Measurements from ENCODE around the gene BICDL2. TPM values are rescaled to one million over a fixed set of nuclear protein-coding genes. Genes with fewer than 3 reads are reported as not detected.

Gene BICDL2
- total RNA-seq, 1 experiment from 2014 or later: not detected

DNA sequence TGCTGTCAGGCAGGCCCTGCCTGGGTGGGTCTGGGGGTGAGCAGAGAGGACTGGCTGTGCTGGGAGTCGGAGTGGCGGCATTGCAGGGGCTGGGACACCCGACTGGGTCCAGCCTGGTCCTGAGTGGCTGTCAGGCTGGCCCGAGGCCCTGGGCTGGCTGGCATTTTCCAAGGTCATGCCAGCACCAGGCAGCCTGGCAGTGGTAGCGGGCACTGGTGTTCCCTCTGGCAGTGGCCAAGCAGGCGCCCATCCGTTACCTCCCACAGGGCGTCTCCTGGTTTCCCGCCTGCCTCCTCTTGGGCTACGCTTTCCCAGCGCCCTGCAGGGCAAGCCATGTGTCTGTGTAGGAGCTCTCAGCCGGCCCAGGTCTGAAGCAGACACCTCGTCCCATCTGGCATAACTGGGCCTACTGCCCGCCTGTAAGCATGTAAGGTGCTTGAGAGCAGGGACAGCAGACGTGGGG, 50.8 kb downstream of the BICDL2 start:
- DNase-seq (ENCODE audit: low read depth): no peak

DNA sequence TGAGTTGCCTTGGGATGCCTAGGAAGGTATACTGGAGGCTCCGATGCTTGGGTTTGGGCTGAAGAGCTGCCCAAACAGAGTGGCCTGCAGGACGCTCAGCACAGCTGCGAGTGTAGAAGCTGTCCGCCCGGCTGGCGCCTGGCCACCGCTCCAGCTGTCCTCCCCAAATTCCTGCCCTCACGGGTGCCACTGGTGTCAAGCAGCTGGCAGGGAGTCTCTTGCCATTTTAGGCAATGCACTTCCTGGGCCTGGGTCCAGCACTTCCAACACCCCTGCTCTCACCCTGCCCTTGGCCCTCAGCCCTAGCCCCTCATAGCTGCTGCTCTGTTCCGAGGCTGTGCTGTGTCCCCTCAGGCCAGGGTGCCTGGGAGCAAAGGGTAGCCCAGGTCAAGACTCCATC, 51.3 kb downstream of the BICDL2 start:
- peak; percentile 76 for DNase-seq (ENCODE audit: low read depth)

DNA sequence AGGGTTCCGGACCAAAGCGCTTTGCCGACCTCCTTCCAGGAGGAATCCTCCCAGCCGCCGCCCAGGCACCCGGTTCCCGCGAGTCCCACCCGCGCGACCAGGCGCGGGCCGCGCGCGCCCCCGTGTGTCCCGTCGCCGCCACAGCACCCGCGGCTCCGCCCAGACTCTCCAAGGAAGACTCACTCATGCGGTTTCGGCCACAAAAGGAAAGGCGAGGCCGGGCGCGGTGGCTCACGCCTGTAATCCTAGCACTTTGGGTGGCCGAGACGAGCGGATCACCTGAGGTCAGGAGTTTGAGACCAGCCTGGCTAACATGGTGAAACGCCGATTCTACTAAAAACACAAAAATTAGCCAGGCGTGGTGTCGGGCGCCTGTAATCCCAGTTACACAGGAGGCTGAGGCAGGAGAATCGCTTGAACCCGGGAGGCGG, 53.0 kb downstream of the BICDL2 start:
- DNase-seq (ENCODE audit: low read depth): peak; percentile 81

DNA sequence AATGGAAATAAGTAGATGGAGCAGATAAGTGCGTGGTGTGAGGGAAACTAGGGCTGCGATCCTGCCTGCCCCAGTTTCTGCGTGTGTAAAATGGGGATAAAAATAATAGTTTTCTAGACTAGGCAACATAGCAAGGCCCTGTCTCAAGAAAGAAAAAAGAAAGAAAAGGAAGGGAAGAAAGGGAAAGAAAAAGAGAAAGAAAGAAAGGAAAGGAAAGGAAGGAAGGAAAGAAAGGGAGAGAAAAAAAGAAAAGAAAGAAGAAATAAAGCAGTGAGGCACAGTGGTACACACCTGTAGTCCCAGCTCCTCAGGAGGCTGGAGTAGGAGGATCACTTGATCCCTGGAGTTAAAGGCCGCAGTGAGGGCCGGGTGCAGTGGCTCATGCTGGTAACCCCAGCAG, 54.3 kb downstream of the BICDL2 start:
- no peak for DNase-seq (ENCODE audit: low read depth)

DNA sequence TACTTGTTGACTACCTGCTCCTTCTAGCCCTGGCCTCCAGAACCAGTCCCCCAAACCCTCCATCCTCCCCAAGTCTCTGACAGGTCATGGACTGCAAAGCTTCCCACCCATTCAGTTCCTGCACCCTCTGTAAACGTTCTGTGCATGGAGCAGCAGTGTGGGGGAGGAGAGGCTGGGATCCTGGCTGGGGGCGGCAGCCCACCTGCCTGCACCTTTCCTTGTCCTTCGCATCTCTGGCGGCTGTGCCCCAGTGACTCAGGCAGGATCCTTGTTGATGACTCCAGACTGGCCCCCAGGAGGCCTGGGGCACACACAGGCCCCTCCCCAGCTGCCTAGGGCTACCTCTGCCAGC, 54.9 kb downstream of the BICDL2 start:
- DNase-seq (ENCODE audit: low read depth): no peak

DNA sequence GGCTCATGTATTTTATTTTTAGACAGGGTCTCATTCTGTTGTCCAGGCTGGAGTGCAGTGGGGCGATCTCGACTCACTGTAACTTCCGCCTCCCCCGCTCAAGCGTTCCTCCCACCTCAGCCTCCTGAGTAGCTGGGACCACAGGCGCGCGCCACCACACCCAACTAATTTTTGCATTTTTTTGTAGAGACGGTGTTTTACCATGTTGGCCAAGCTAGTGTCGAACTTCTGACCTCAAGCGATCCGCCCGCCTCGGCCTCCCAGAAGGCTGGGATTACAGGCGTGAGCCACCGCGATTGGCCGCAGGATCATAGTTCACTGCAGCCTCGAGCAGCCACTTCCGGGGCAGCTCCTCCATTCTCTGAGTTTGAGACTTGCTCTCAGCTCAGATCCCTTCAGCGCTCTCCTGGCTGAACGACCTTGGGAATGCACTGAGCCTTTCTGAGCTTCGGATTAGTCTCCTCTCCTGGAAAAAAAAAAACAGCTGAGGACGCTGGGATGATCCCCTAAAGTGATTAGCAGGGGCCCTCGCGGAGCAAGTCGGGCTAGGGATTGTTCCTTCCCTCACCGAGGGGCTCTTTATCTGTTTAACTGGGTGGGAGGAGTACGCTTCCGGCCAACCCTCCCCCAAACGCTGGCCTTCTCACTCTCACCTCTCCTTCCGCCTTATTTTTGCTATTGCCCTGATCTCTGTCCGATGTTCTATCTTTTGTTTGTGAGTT, 55.4 kb downstream of the BICDL2 start:
- no peak for DNase-seq (ENCODE audit: low read depth)

DNA sequence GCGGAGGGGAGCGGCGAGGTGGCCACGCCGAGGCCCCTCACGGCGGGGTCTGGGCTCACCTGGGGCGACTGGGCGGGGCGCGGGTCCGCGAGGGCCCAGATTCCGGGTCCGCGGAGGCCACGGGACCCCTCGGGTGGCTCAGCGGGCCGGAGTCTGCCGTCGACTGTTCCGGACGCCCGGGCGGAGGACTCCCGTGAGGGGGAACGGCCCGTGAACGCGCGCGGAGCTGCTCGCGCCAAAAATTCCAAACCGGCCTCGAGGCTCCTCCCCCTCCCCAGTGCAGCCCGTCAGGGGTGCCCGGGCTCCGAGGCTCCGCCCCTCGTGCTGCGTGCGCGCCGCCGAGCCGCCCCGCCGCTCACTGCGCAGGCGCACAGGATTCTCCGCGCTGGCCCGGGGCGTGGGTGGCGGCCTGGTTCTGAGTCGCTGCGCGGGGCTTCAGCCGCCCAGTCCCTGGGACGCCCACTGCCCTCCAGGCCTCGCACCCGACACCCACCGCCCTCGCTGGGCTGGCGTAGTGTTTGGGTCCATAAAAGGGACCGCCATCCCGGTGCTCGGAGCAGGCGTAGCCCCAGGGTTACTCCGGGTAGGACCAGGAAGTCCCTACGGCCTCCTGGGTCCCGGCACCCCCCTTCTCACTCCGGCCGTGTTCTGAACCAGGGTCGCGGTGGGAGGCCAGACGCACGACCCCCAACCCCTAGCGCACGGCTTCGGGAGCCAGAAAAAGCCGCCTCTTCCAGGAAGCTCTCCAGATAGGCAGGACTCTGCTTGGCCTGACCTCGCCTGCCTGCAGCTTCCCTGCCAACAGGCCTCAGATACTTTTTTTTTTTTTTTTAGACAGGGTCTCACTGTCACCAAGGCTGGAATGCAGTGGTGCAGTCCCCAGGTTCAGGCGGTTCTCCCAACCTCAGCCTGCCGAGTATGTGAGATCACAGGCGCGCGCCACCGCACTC, 56.2 kb downstream of the BICDL2 start, which contains the start of gene PKMYT1:
Gene PKMYT1, minus strand, starts transcription at position 220 of the 950 bp plus-strand sequence. CDS start 789 bp downstream, outside the sequence.
- DNase-seq (ENCODE audit: low read depth): peak; percentile 82

DNA sequence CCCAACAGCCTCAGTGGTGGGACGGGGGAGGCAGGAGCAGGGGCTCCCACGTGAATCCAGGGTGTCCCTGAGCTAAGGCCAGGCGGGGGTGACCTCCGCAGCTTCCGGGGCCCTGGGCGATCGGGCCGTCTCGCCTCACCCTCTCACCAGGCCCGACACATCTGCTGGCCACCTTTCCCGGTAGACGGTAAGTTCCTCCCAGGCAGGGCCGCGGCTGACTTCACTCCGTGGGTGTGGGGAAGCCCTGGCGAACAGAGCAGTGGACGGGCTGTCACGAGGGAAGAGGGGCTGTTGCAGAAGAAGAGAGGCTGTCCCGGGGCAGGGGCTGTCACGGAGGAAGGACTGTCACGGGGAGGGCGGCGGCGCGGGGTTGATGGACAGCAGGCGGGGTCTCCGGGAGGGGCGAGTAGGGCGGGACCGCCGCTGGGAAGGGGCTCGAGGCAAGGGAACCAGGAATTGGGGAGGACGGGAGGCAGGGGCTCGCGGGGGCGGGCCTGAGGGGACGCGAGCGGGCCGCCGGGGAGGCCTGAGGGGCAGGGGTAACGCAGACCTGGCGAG, 57.0 kb downstream of the BICDL2 start:
- no peak for DNase-seq (ENCODE audit: low read depth)

Other genes with a start within 250 kb of the BICDL2 start
- gene PRSS33, start 249.4 kb downstream of the BICDL2 start, total RNA-seq (2014; rRNA removed): not detected in 2 replicates
- gene PRSS41, start 238.5 kb downstream of the BICDL2 start, total RNA-seq (2014; rRNA removed): not detected in 2 replicates
- not detected in 2 replicates for gene PRSS21, start 219.7 kb downstream of the BICDL2 start, total RNA-seq (2014; rRNA removed)
- not detected in 2 replicates for gene ZG16B, start 206.6 kb downstream of the BICDL2 start, total RNA-seq (2014; rRNA removed)
- gene PRSS22, start 178.8 kb downstream of the BICDL2 start, total RNA-seq (2014; rRNA removed): not detected in 2 replicates
- 70.2 and 79.7 TPM in 2 replicates for gene FLYWCH2, start 153.7 kb downstream of the BICDL2 start, total RNA-seq (2014; rRNA removed)
- gene FLYWCH1, start 125.0 kb downstream of the BICDL2 start, total RNA-seq (2014; rRNA removed): 38.6 and 43.4 TPM in 2 replicates
- gene KREMEN2, start 72.7 kb downstream of the BICDL2 start, total RNA-seq (2014; rRNA removed): 1.5 and 1.7 TPM in 2 replicates
- 32.1 and 35.3 TPM in 2 replicates for gene PAQR4, start 67.6 kb downstream of the BICDL2 start, total RNA-seq (2014; rRNA removed)
- gene PKMYT1, start 56.5 kb downstream of the BICDL2 start, total RNA-seq (2014; rRNA removed): 73.1 and 91.4 TPM in 2 replicates
- gene CLDN9, start 24.0 kb downstream of the BICDL2 start, total RNA-seq (2014; rRNA removed): not detected in 2 replicates
- gene CLDN6, start 18.8 kb downstream of the BICDL2 start, total RNA-seq (2014; rRNA removed): 0.06 TPM in 2 replicates
- gene TNFRSF12A, start 16.6 kb downstream of the BICDL2 start, total RNA-seq (2014; rRNA removed): 574 and 676 TPM in 2 replicates
- gene HCFC1R1, start 13.0 kb downstream of the BICDL2 start, total RNA-seq (2014; rRNA removed): 20.6 and 28.1 TPM in 2 replicates
- 18.0 and 18.7 TPM in 2 replicates for gene THOC6, start 12.9 kb downstream of the BICDL2 start, total RNA-seq (2014; rRNA removed)
- gene MMP25, start 9.6 kb upstream of the BICDL2 start, total RNA-seq (2014; rRNA removed): 0.06 and 0.11 TPM in 2 replicates
- gene IL32, start 28.7 kb upstream of the BICDL2 start, total RNA-seq (2014; rRNA removed): 9.6 and 12.3 TPM in 2 replicates
- not detected in 2 replicates for gene ZSCAN10, start 62.4 kb upstream of the BICDL2 start, total RNA-seq (2014; rRNA removed)
- gene ZNF205, start 75.6 kb upstream of the BICDL2 start, total RNA-seq (2014; rRNA removed): 17.0 and 19.2 TPM in 2 replicates
- gene ZNF213, start 98.1 kb upstream of the BICDL2 start, total RNA-seq (2014; rRNA removed): 4.6 and 4.7 TPM in 2 replicates
- gene OR1F1, start 151.3 kb upstream of the BICDL2 start, total RNA-seq (2014; rRNA removed): not detected in 2 replicates
- 10.4 and 11.9 TPM in 2 replicates for gene ZNF200, start 198.2 kb upstream of the BICDL2 start, total RNA-seq (2014; rRNA removed)
- gene MEFV, start 219.7 kb upstream of the BICDL2 start, total RNA-seq (2014; rRNA removed): 0.06 TPM in 1 of 2 replicates, not detected in the other
- gene ZNF263, start 246.5 kb upstream of the BICDL2 start, total RNA-seq (2014; rRNA removed): 35.5 and 43.5 TPM in 2 replicates

Measured in LHCN-M2 (cell line).